Cardiac muscle cell (in vitro differentiated cells and primary cell): Measurements from ENCODE around the gene ICAM1. TPM values are rescaled to one million over a fixed set of nuclear protein-coding genes. Genes with fewer than 3 reads are reported as not detected.
A peak's percentile ranks its signal among the peaks of the same experiment; 100 is the strongest.
"Not testable (repeated sequence)": the region's sequence is repeated elsewhere in the genome, so short reads cannot be mapped to it uniquely, and the experiment has no call there.

Experiments used
- DNase-seq, 2 donors: peaks; one replicate each; pipeline versions ENCODE4 v3.0.0 to v3.0.0-alpha.2; 2010 to 2017; ENCODE audit warnings: low read depth in 1 of 2, low spot score in 1 of 2
- H3K27ac ChIP-seq: fragments of 200-600 bp; sonication (generic); 2 replicates; pipeline ENCODE4 v1.5.1; 2016
- H3K27me3 ChIP-seq: fragments of 200-600 bp; sonication (generic); 2 replicates; pipeline ENCODE4 v1.6.0; 2016; ENCODE audit warnings: control low read depth
- H3K36me3 ChIP-seq: fragments of 200-600 bp; sonication (generic); 2 replicates; pipeline ENCODE4 v1.5.1; 2016; ENCODE audit warnings: control low read depth
- H3K4me1 ChIP-seq: fragments of 200-600 bp; sonication (generic); 2 replicates; pipeline ENCODE4 v1.8.1; 2017; ENCODE audit warnings: low read depth, mild to moderate bottlenecking, mixed run types
- H3K4me3 ChIP-seq: fragments of 200-600 bp; sonication (generic); 2 replicates; pipeline ENCODE4 v1.5.1; 2016; ENCODE audit warnings: mild to moderate bottlenecking
- H3K9me3 ChIP-seq: fragments of 200-600 bp; sonication (generic); 2 replicates; pipeline ENCODE4 v1.5.1; 2017; ENCODE audit warnings: low read depth, mild to moderate bottlenecking, control low read depth
- polyA plus RNA-seq: library from polyadenylated mRNA; unstranded; fragments of >200 nt; fragmentation: Nextera tagmentation; extraction: Ambion mirVana; gene quantifications from 2 replicates; pipeline ENCODE4 v1.2.1, GENCODE V29; 2016
- total RNA-seq: library from RNA; depleted of rRNA; stranded (reverse); fragments of >200 nt; gene quantifications from 2 replicates; pipeline ENCODE4 v1.2.3, GENCODE V29; 2016
- TF ChIP-seq, protein P1 (sequence below): IDR thresholded peaks from 2 replicates; pipeline ENCODE4 v1.5.1; 2012; ENCODE audit warnings: low read depth, mild to moderate bottlenecking, low read length

The ICAM1 gene
- total and polyA plus RNA-seq, 2 experiments from 2014 or later: 0.57 to 0.77 TPM

GRCh38 chr19:10230861-10231611 lies 39.9 kb upstream of the ICAM1 start, which contains the start of gene S1PR2:
Gene S1PR2 (minus strand): TSS chr19:10231331. CDS start chr19:10224905, 6,426 bp downstream.
- DNase-seq: peak; percentile 80 to 90
- peak within 1 kb of the TSS; percentile 52 for H3K27ac ChIP-seq
- H3K36me3 ChIP-seq: no peaks in the 10 kb centered on the region
- TF ChIP-seq, protein P1, sequence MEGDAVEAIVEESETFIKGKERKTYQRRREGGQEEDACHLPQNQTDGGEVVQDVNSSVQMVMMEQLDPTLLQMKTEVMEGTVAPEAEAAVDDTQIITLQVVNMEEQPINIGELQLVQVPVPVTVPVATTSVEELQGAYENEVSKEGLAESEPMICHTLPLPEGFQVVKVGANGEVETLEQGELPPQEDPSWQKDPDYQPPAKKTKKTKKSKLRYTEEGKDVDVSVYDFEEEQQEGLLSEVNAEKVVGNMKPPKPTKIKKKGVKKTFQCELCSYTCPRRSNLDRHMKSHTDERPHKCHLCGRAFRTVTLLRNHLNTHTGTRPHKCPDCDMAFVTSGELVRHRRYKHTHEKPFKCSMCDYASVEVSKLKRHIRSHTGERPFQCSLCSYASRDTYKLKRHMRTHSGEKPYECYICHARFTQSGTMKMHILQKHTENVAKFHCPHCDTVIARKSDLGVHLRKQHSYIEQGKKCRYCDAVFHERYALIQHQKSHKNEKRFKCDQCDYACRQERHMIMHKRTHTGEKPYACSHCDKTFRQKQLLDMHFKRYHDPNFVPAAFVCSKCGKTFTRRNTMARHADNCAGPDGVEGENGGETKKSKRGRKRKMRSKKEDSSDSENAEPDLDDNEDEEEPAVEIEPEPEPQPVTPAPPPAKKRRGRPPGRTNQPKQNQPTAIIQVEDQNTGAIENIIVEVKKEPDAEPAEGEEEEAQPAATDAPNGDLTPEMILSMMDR: no peak
- no peaks in the 10 kb centered on the region for H3K4me1 ChIP-seq
- H3K9me3 ChIP-seq: no peaks in the 10 kb centered on the region
- no peaks in the 10 kb centered on the region for H3K27me3 ChIP-seq
- peak within 1 kb of the TSS; percentile 55 for H3K4me3 ChIP-seq

DNA sequence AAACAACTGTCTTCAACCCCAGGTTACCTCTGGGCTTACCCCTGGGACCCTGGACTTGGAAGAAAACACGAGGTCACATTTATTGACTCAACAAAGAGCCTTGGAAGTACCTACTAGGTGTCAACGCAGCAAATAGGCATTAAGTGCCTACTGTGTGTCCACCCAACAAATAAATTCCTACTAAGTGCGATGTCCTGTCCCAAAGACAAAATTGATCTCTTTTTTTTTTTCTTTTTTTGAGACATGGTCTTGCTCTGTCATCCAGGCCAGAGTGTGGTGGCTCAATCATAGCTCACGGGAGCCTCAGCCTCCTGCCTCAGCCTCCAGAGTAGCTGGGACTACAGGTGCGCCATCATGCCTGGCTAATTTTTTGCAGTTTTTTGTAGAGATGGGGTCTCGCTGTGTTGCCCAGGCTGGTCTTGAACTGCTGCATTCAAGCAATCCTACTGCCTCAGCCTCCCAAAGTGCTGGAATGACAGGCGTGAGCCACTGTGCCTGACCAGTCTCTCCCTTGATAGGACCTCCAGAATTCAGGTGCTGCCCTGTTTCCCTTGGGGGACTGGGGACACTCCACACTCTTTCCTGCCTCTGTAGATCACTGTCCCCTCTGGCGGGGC lies 39.2 kb upstream of the ICAM1 start:
- H3K4me3 ChIP-seq: peak overlapping the region; percentile 55
- DNase-seq: no peak

DNA sequence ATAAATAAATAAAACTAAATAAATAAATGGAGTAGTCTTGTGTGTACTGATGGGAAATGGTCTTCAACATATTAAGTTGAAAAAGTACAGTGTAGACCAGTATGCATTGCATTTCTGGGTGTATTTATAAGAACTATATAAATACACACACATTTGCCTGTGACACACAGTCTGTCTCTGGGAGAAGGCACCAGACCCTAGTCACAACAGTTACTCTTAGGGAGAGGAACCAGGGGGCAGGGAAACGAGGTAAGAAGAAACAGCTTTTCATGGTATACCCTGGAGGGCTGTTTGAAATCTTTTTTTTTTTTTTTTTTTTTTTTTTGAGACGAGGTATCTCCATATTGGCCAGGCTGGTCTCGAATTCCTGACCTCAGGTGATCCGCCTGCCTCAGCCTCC lies 37.0 kb upstream of the ICAM1 start:
- no peak for DNase-seq
- TF ChIP-seq, protein P1: no peak

More for the DNA sequence above, 39.2 kb upstream of the ICAM1 start:
- Histone ChIP-seq H3K9me3 (no peaks in the 10 kb centered on the region), H3K36me3 (no peaks in the 10 kb centered on the region), H3K4me1 (no peaks in the 10 kb centered on the region), H3K27ac (no peak overlapping the region), H3K27me3 (no peaks in the 10 kb centered on the region)
- TF ChIP-seq, protein P1: no peak

DNA sequence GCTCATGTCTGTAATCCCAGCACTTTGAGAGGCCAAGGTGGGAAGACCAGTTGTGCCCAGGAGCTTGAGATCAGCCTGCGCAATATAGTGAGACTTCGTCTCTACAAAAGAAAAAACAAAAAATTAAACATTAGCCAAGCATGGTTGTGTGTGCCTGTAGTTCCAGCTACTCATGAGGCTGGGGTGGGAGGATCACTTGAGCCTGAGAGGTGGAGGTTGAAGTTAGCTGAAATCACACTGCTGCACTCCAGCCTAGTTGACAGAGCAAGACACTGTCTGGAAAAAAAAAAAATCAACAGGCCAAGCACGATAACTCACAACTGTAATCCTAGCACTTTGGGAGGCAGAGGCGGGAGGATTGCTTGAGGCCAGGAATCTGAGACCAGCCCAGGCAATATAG lies 35.9 kb upstream of the ICAM1 start:
- no peak overlapping the region for H3K27ac ChIP-seq

More for the DNA sequence above, 37.0 kb upstream of the ICAM1 start:
- no peaks in the 10 kb centered on the region for H3K27me3 ChIP-seq
- no peaks in the 10 kb centered on the region for H3K4me1 ChIP-seq
- no peak overlapping the region for H3K27ac ChIP-seq
- H3K9me3 ChIP-seq: no peaks in the 10 kb centered on the region
- no peaks in the 10 kb centered on the region for H3K36me3 ChIP-seq
- H3K4me3 ChIP-seq: no peak overlapping the region

GRCh38 chr19:10235409-10235808 lies 35.5 kb upstream of the ICAM1 start:
- H3K9me3 ChIP-seq, H3K4me3 ChIP-seq, DNase-seq, H3K4me1 ChIP-seq, H3K27me3 ChIP-seq, H3K36me3 ChIP-seq, H3K27ac ChIP-seq: not testable (repeated sequence)

More for the DNA sequence above, 35.9 kb upstream of the ICAM1 start:
- H3K36me3 ChIP-seq: no peaks in the 10 kb centered on the region
- H3K4me1 ChIP-seq: no peaks in the 10 kb centered on the region
- TF ChIP-seq, protein P1: no peak
- H3K27me3 ChIP-seq: no peaks in the 10 kb centered on the region
- no peaks in the 10 kb centered on the region for H3K9me3 ChIP-seq
- DNase-seq: no peak
- no peak overlapping the region for H3K4me3 ChIP-seq

DNA sequence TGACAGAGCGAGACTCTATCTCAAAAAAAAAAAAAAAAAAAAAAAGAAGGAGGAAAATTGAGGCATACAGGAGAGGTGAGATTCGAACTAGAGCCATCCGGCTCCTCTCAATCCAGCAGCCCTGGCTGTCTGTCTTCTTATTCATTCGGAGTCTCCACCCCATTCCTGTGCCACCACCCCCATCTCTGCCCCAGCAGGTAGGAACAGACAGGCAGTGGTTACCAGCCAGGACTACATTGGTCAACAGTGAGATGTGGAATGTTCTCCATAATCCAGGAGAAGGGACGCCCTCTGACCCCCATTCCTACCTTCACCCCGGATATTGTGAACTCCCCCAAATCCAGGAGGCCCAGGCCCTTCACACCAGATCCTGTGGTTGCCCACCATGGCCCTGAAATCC lies 33.2 kb upstream of the ICAM1 start:
- H3K4me1 ChIP-seq: no peaks in the 10 kb centered on the region
- no peak overlapping the region for H3K27ac ChIP-seq
- no peaks in the 10 kb centered on the region for H3K9me3 ChIP-seq
- H3K36me3 ChIP-seq: no peaks in the 10 kb centered on the region
- no peaks in the 10 kb centered on the region for H3K27me3 ChIP-seq
- no peak overlapping the region for H3K4me3 ChIP-seq
- TF ChIP-seq, protein P1: no peak
- DNase-seq: no peak
